ENCODE measurements around the gene A3GALT2. TPM values are rescaled to one million over a fixed set of nuclear protein-coding genes. Genes with fewer than 3 reads are reported as not detected.
"Not testable (repeated sequence)": the region's sequence is repeated elsewhere in the genome, so short reads cannot be mapped to it uniquely, and the experiment has no call there.

The A3GALT2 gene
- total and polyA plus RNA-seq, 9 of the 15 experiments (the other 6 are each of a cell fraction or from before 2014, with no cell fraction given): not detected

- peaks cover 32 to 41% of the 10 kb centered on the region in 2 experiments for H3K27me3 ChIP-seq (ENCODE audit: control insufficient read depth in 2 of 2, insufficient read depth in 2 of 2, low read length in 2 of 2)
- H3K9me3 ChIP-seq (replicated peaks; ENCODE audit: control insufficient read depth, insufficient read depth, low read depth, low read length); CTCF ChIA-PET (ENCODE audit: low intra/inter-chr PET ratio); H3K27ac ChIP-seq (ENCODE audit: extremely low read depth, low read depth, low read length); H3K4me2 ChIP-seq (ENCODE audit: insufficient read depth, low read length); H3K4me1 ChIP-seq (replicated peaks in 1 of 2; ENCODE audit: control insufficient read depth in 2 of 2, insufficient read depth in 2 of 2, low read length in 2 of 2); H2AFZ ChIP-seq (ENCODE audit: low read depth, low read length); H3K9me1 ChIP-seq (ENCODE audit: control insufficient read depth, insufficient read depth, low read length); BruUV-seq (replicated peaks); H4K20me1 ChIP-seq (replicated peaks; ENCODE audit: control insufficient read depth, insufficient read depth, low read length); POLR2A ChIA-PET; H3K9ac ChIP-seq (ENCODE audit: insufficient read depth in 1 of 2, low read depth in 2 of 2, low read length in 2 of 2); DNase-seq (ENCODE audit: extremely low read depth in 1 of 4, low spot score in 3 of 4); ATAC-seq; H3K79me2 ChIP-seq (ENCODE audit: control insufficient read depth, insufficient read depth, low read length); H3K36me3 ChIP-seq (ENCODE audit: control insufficient read depth, insufficient read depth, low read length); H3K4me3 ChIP-seq; FAIRE-seq: not testable (repeated sequence)
- 0% methylated on average over 1 of the region's 2 CpGs for WGBS (ENCODE audit: insufficient coverage, low coverage, missing lambda C conversion rate)
- in situ Hi-C loops (cut with MboI) (loop anchor here (10.0 kb wide), 1 partner anchor 164 kb away; no protein-coding TSS in a partner anchor), intact Hi-C loops (cut with micrococcal nuclease) (loop anchor here (10.0 kb wide), 1 partner anchor 156 kb away; no protein-coding TSS in a partner anchor)
Measured at GRCh38 chr1:33290615-33291014, 30.3 kb downstream of the A3GALT2 start.

DNA sequence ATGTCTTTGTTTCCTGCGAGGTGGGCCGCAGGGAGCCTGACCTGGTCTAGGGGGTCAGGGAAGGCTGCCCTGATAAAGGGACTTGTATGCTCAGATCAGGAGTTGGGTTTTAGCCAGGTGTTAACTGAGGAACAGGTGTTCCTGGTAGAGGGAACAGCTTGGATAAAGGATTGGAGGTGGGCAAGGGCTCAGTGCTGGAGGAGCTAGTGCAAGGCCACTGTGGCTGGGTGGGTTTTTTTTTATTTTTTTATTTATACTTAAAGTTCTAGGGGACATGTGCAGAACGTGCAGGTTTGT, 31.1 kb downstream of the A3GALT2 start:
- DNase-seq (ENCODE audit: extremely low read depth in 1 of 4, low spot score in 3 of 4) (no peak), ATAC-seq (no peak), FAIRE-seq (no peak)
- WGBS (ENCODE audit: insufficient coverage, low coverage, missing lambda C conversion rate): 16% methylated on average over 3 of the region's 3 CpGs
- no peak overlapping the region for H3K27ac ChIP-seq (ENCODE audit: extremely low read depth, low read depth, low read length)
- no peaks in the 10 kb centered on the region for H3K4me1 ChIP-seq (replicated peaks in 1 of 2; ENCODE audit: control insufficient read depth in 2 of 2, insufficient read depth in 2 of 2, low read length in 2 of 2)
- H3K4me3 ChIP-seq: no peak overlapping the region
- no peak overlapping the region for H2AFZ ChIP-seq (ENCODE audit: low read depth, low read length)
- no TSS peak for BruUV-seq (replicated peaks)
- no peaks in the 10 kb centered on the region for H3K36me3 ChIP-seq (ENCODE audit: control insufficient read depth, insufficient read depth, low read length)
- CTCF ChIA-PET (ENCODE audit: low intra/inter-chr PET ratio): no interaction called here
- H4K20me1 ChIP-seq (replicated peaks; ENCODE audit: control insufficient read depth, insufficient read depth, low read length): no peaks in the 10 kb centered on the region; the same call in 1 of the 2 replicates
- H3K79me2 ChIP-seq (ENCODE audit: control insufficient read depth, insufficient read depth, low read length): no peaks in the 10 kb centered on the region
- no peak for TF ChIP-seq ELK3 (CRISPR knock-in tag; IDR thresholded peaks at IDR 0.05)
- no peak for TF ChIP-seq SMARCC2 (IDR thresholded peaks at IDR 0.05; ENCODE audit: low read depth)
- no peak for TF ChIP-seq TAF9B (IDR thresholded peaks at IDR 0.05; ENCODE audit: partially characterized antibody)
- no peak for TF ChIP-seq IRF1 (CRISPR knock-in tag; IDR thresholded peaks at IDR 0.05; ENCODE audit: borderline replicate concordance)
- no peak for TF ChIP-seq TBL1XR1 (IDR thresholded peaks at IDR 0.05; ENCODE audit: low read length in 2 of 2)
- no peak for TF ChIP-seq CBX3 (IDR thresholded peaks at IDR 0.05; ENCODE audit: borderline replicate concordance in 1 of 2, low read length in 2 of 2)
- no peak for TF ChIP-seq ZNF143 (CRISPR knock-in tag; IDR thresholded peaks at IDR 0.05)
- TF ChIP-seq TRIM24 (IDR thresholded peaks at IDR 0.05): no peak
- TF ChIP-seq ZNF699 (CRISPR knock-in tag; IDR thresholded peaks at IDR 0.05; ENCODE audit: insufficient replicate concordance): no peak
- H3K4me2 ChIP-seq (ENCODE audit: insufficient read depth, low read length): no peak overlapping the region
- POLR2A ChIA-PET: interaction anchor here (0.7 kb wide), 1 partner anchor 303 kb away, joined by 3 read pairs; no protein-coding TSS in a partner anchor
- no peak overlapping the region for H3K9ac ChIP-seq (ENCODE audit: insufficient read depth in 1 of 2, low read depth in 2 of 2, low read length in 2 of 2)
- peaks cover 32 to 46% of the 10 kb centered on the region in 2 experiments for H3K27me3 ChIP-seq (ENCODE audit: control insufficient read depth in 2 of 2, insufficient read depth in 2 of 2, low read length in 2 of 2)
- in situ Hi-C loops (cut with MboI): loop anchor here (10.0 kb wide), 1 partner anchor 165 kb away; no protein-coding TSS in a partner anchor
- no peaks in the 10 kb centered on the region for H3K9me3 ChIP-seq (replicated peaks; ENCODE audit: control insufficient read depth, insufficient read depth, low read depth, low read length)
- intact Hi-C loops (cut with micrococcal nuclease): loop anchor here (10.0 kb wide), 1 partner anchor 155 kb away; no protein-coding TSS in a partner anchor
- H3K9me1 ChIP-seq (ENCODE audit: control insufficient read depth, insufficient read depth, low read length): no peaks in the 10 kb centered on the region
